DOHH2 (cell line): ENCODE results near the gene HDAC4.

Source experiments
- EZH2phosphoT487 ChIP-seq: fragments of 200-600 bp; sonication (generic); IDR thresholded peaks from 2 replicates; pipeline ENCODE4 v1.6.1; 2017; ENCODE audit warnings: borderline replicate concordance, mild to moderate bottlenecking, antibody characterized with exemption, low read length, moderate library complexity, mixed read lengths
- TF ChIP-seq, protein P1 (sequence below): fragments of 200-600 bp; sonication (generic); IDR thresholded peaks from one replicate; pipeline ENCODE4 v1.5.1; 2014; ENCODE audit warnings: antibody characterized with exemption, mild to moderate bottlenecking, low read depth, low read length; ENCODE audit not compliant: poor library complexity, severe bottlenecking

DNA sequence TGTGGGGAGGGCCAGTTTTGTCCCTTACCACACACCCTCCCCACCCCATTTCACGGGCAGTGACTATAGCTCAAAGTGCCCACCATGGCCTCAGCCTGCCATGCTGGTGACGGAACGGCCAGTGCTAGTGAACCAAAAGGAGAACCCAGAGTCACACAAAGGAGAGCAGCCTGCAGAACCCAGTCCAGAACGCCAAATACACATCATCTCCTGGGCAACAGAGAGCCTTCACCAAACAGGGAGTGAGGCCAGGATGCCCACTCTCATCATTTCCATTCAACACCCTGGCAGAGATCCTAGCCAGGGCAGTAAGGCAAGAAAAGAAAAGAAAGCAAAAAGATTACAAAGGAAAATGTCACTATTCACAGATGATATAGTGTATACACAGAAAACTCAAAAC lies 38.3 kb downstream of the HDAC4 start:
- TF ChIP-seq, protein P1, sequence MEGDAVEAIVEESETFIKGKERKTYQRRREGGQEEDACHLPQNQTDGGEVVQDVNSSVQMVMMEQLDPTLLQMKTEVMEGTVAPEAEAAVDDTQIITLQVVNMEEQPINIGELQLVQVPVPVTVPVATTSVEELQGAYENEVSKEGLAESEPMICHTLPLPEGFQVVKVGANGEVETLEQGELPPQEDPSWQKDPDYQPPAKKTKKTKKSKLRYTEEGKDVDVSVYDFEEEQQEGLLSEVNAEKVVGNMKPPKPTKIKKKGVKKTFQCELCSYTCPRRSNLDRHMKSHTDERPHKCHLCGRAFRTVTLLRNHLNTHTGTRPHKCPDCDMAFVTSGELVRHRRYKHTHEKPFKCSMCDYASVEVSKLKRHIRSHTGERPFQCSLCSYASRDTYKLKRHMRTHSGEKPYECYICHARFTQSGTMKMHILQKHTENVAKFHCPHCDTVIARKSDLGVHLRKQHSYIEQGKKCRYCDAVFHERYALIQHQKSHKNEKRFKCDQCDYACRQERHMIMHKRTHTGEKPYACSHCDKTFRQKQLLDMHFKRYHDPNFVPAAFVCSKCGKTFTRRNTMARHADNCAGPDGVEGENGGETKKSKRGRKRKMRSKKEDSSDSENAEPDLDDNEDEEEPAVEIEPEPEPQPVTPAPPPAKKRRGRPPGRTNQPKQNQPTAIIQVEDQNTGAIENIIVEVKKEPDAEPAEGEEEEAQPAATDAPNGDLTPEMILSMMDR: no peak
- no peak for TF ChIP-seq EZH2phosphoT487
